GM18867 (cell line): Measurements from ENCODE around the gene ACAP3.
"Not testable (repeated sequence)": the region's sequence is repeated elsewhere in the genome, so short reads cannot be mapped to it uniquely, and the experiment has no call there.

Experiments used
- ATAC-seq: cut with Tn5 transposase; IDR thresholded peaks from one replicate; pipeline ENCODE4 v1.9.1; 2021; ENCODE audit warnings: mild to moderate bottlenecking, moderate library complexity; ENCODE audit not compliant: unreplicated experiment

ACAP3 gene

DNA sequence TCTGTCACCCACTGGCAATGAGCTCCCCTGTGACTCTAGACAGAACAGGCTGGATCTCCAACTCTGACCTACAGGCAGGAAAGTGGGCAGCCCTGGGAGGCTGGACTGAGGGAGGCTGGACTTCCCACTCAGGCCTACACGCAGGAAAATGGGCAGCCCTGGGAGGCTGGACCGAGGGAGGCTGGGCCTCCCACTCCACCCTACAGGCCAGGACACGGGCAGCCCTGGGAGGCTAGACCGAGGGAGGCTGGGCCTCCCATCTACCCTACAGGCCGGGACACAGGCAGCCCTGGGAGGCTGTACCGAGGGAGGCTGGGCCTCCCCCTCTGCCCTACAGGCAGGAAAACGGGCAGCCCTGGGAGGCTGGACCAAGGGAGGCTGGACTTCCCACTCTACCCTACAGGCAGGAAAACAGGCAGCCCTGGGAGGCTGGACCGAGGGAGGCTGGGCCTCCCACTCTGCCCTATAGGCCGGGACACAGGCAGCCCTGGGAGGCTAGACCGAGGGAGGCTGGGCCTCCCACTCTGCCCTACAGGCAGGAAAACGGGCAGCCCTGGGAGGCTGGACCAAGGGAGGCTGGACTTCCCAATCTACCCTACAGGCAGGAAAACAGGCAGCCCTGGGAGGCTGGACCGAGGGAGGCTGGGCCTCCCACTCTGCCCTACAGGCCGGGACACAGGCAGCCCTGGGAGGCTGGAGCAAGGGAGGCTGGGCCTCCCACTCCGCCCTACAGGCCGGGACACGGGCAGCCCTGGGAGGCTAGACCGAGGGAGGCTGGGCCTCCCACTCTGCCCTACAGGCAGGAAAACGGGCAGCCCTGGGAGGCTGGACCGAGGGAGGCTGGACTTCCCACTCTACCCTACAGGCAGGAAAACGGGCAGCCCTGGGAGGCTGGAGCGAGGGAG, 59.5 kb downstream of the ACAP3 start:
- ATAC-seq: not testable (repeated sequence)

- no peak for ATAC-seq
These were observed 60.3 kb downstream of the ACAP3 start for GRCh38 chr1:1247341-1247913.

DNA sequence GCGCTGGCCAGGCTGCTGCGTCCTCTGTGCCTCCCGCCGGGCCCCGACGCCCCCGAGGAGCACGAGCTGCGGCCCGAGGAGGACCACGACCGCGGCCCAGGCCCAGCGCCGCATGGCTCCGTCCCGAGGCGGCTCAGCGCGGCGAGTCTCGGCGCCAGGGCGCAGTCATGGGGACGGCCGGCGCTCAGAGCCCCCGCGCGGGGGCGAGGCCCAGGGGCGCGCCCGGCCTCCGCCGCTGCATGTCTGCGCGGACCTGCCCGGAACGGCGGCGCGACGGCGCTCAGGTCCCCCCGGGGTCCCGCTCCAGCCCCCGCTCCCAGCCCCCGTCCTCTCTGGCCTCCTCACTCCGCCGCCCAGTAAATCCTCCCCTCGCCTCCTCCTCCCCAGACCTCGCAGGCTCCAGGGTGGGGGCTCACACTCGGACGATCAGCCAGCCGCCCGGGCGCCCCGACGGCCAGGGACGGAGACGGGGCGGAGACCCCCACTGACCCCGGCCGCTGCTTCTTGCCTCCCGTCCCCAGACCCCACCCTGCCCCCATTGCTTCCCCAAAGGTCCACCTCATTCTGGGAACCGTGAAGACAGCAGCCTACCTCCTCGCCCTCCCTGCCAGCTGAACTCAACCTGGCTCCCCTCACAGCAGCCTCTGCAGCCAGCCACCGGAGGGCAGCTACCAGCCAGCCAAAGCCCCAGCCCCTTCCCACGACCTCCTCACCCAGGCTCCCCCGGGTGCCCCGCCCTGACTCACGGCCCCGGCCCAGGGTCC, 61.0 kb downstream of the ACAP3 start, which contains the start of gene C1QTNF12:
C1QTNF12 (minus strand) TSS at position 146 of the 764 bp plus-strand sequence; CDS start at position 114, 32 bp downstream.
- no peak for ATAC-seq

GRCh38 chr1:1245817-1246576, 61.7 kb downstream of the ACAP3 start:
- ATAC-seq: no peak

DNA sequence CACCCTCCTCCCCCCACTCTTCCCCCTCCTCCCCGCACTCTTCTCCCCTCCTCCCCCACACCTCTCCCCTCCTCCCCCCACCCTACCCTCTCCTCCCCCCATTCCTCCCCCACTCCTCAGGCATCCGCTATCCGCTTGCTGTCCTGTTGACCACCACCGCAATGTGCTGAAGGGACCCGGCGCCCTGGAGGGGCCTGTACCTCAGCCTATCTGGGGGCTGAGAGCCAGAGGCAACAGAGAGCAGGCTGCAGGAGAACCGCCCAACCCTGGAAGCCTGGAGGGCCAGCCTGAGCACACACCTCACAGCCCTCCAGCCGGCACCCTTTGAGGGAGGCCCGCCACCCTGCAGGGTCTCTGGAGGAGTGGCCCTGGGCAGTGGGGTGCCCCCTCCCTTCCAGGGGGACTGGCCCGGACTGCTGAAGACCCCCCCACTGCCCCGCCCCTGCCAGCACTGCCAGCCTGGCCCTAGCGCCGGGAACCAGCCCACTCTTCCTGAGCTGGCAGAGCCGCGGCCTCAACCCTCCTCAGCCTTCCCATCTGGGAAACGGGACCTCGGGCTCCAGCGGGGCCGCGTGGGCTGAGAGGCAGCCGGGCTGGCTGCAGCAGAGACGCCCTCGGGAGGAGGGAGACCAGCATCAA, 62.4 kb downstream of the ACAP3 start:
- ATAC-seq: no peak

DNA sequence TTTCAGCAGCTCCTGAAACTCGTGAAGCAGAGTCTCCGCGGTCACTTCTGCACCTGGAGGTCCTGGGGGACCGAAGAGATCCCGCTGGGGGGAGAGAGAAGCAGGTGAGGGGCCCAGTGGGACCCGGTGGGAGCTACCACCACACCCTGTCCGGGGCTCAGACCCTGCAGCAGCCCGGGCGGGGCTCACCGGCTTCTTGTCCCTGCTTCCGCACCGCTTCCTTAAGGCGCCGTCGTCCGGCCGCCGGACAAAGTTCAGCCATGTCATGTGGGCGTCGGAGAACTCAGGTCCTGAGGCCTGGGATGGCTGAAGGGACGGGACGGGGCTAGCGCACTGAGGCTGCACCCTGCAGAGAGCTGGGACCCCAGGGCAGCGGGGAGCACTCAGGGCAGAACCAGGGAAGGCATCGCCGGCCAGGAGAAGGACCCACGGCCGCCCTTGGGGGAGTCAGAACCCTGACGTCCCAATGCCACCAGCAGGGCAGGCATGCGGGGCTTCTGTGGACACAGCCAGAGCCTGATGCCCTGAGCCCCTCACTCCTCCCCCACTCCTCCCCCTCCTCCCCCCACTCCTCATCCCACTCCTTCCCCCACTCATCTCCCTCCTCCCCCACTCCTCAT, 63.4 kb downstream of the ACAP3 start:
- ATAC-seq: no peak

DNA sequence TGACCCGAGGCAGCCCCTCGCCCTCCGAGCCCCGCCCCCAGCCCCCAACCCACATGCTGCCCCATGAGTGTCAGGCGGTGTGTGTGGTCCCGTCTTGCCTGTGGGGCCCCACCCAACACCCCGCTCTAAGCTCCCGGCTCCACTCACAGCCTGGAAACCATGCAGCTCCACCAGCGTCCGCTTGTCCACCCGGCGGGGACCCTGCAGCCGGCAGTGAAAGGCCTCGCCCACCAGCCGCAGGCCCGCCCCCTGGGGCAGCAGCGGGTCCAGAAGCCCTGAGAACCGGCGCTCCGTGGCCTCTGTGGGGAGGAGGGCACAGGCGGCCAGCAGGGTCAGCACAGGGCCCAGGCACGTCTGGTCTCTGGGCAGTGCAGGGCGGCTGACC, 63.9 kb downstream of the ACAP3 start:
- ATAC-seq: no peak

DNA sequence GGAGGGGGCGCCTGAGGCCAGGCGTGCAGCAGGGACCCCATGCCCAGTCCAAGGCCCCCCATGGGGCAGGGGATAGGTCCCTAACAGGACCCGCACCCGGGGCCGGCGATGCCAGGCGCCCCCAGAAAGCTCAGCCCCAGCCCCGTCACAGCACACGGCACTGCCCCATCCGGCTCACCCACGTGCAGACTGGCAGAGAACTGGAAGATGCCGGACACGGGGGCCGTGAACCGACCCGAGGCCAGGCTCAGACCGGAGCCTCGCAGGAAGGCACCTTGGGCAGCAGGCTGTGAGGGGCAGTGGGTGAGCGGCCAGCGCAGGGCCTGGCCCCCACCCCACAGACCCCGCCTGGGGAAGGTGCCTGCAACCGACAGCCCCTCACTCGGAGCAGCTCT, 64.5 kb downstream of the ACAP3 start:
- ATAC-seq: no peak

DNA sequence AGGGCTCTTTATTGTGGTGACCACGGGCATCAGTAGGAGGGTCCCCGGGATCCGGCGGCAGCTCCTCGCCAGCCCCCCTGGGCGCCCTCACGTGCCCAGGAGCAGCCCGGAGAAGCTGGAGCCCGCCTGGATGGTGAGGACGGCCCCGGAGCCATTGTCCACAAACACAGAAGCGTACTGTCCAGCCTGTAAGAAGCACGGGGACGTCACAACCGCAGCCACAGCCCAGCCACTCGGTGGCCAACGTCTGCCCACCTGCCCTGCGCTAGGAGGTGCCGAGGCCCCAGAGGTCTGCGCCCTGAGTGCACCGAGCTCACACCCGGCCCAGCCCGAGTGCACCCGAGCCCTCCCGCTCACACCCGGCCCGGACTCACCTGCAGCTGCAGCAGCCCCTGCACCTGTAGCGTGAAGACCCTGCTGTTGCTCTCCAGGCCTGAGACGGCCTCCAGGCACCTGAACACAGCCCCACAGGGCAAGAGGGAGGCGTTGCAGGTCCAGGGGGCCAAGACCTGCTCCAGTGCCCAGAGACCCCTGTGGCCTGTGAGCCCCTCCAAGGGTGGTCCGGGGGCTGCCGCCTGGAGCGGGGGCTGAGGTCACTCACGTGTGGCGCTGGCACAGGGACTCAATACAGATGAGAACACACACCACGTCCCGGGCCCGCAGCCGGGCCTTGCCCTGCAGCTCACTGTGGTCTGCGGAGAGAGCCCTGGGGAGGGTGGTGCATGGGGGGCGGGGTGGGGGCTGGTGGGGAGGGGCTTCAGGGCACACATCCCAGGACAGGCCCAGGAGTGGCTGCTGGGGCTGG, 65.1 kb downstream of the ACAP3 start:
- ATAC-seq: no peak
